Measurements from ENCODE around the gene BIRC6.
"Not testable (repeated sequence)": the region's sequence is repeated elsewhere in the genome, so short reads cannot be mapped to it uniquely, and the experiment has no call there.

GRCh38 chr2:32460861-32461260, 104.0 kb downstream of the BIRC6 start:
- TF ChIP-seq CTCF (conservative IDR thresholded peaks at IDR 0.05; ENCODE audit: low read length); EZH2phosphoT487 (IDR thresholded peaks at IDR 0.05; ENCODE audit: borderline replicate concordance, low read depth, low read length): not testable (repeated sequence)
